GM12801 (cell line): ENCODE measurements around the gene FLT1.

Experiments
- CTCF ChIP-seq: IDR thresholded peaks from one replicate; pipeline ENCODE4 v1.5.1; 2011; ENCODE audit warnings: control low read depth; ENCODE audit not compliant: insufficient read length; ENCODE audit errors: extremely low read depth

The FLT1 gene

GRCh38 chr13:28250542-28250941 is 244.4 kb downstream of the FLT1 start:
- no peak for TF ChIP-seq CTCF
